GM13977 (cell line): Measurements from ENCODE around the gene SCN1A.

Experiments used
- DNase-seq: peaks from one replicate; pipeline ENCODE4 v3.0.0; 2012; ENCODE audit warnings: low spot score
- CTCF ChIP-seq: IDR thresholded peaks from 2 replicates; pipeline ENCODE4 v1.5.1; 2012; ENCODE audit warnings: mild to moderate bottlenecking, control low read depth; ENCODE audit not compliant: insufficient read depth; ENCODE audit errors: extremely low read depth, missing control alignments
- in situ Hi-C: fragments of 300-500 bp; cut with MboI; formaldehyde crosslinking; loops from one replicate; pipeline ENCODE4 v1.12.0; 2022; ENCODE audit warnings: low sequenced_read_pairs, low pct_unique_long_range_greater_than_20kb, mixed read lengths, inconsistent platforms; ENCODE audit not compliant: unreplicated experiment

The SCN1A gene

GRCh38 chr2:166090908-166091307 is 36.9 kb downstream of the SCN1A start:
- in situ Hi-C loops = no loop called here
- TF ChIP-seq CTCF = no peak
- no peak for DNase-seq

GRCh38 chr2:166090346-166090745 is 37.5 kb downstream of the SCN1A start:
- no peak for TF ChIP-seq CTCF
- in situ Hi-C loops = no loop called here
- no peak for DNase-seq

GRCh38 chr2:166088634-166089033 is 39.2 kb downstream of the SCN1A start:
- in situ Hi-C loops = no loop called here
- no peak for DNase-seq
- TF ChIP-seq CTCF = no peak

- no peak for DNase-seq
- TF ChIP-seq CTCF = no peak
- in situ Hi-C loops = no loop called here
Measured at GRCh38 chr2:166084301-166084700, 43.5 kb downstream of the SCN1A start.

- in situ Hi-C loops = no loop called here
- no peak for TF ChIP-seq CTCF
- DNase-seq = no peak
Measured at GRCh38 chr2:166082736-166083135, 45.1 kb downstream of the SCN1A start.

- no peak for DNase-seq
- in situ Hi-C loops = no loop called here
- no peak for TF ChIP-seq CTCF
Measured at GRCh38 chr2:166081852-166082251, 46.0 kb downstream of the SCN1A start.

GRCh38 chr2:166081131-166081632 is 46.6 kb downstream of the SCN1A start:
- in situ Hi-C loops = no loop called here
- DNase-seq = no peak
- no peak for TF ChIP-seq CTCF
